ENCODE data around the gene TTLL5. TPM values are rescaled to one million over a fixed set of nuclear protein-coding genes. Genes with fewer than 3 reads are reported as not detected.
A peak's percentile ranks its signal among the peaks of the same experiment; 100 is the strongest.

The TTLL5 gene
- total RNA-seq, 1 donor from 2014 or later: 43.1 TPM

- H3K36me3 Mint-ChIP-seq (ENCODE audit: unreplicated experiment): no peaks in the 10 kb centered on the region
- H3K4me1 Mint-ChIP-seq (ENCODE audit: low read depth, unreplicated experiment): peaks cover 8% of the 10 kb centered on the region
- TF ChIP-seq, protein P1, sequence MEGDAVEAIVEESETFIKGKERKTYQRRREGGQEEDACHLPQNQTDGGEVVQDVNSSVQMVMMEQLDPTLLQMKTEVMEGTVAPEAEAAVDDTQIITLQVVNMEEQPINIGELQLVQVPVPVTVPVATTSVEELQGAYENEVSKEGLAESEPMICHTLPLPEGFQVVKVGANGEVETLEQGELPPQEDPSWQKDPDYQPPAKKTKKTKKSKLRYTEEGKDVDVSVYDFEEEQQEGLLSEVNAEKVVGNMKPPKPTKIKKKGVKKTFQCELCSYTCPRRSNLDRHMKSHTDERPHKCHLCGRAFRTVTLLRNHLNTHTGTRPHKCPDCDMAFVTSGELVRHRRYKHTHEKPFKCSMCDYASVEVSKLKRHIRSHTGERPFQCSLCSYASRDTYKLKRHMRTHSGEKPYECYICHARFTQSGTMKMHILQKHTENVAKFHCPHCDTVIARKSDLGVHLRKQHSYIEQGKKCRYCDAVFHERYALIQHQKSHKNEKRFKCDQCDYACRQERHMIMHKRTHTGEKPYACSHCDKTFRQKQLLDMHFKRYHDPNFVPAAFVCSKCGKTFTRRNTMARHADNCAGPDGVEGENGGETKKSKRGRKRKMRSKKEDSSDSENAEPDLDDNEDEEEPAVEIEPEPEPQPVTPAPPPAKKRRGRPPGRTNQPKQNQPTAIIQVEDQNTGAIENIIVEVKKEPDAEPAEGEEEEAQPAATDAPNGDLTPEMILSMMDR (IDR thresholded peaks at IDR 0.05; ENCODE audit: partially characterized antibody, unreplicated experiment): no peak
- no peak for DNase-seq
- H3K27me3 Mint-ChIP-seq (ENCODE audit: unreplicated experiment): no peaks in the 10 kb centered on the region
- no peak overlapping the region for H3K4me3 Mint-ChIP-seq (ENCODE audit: unreplicated experiment)
- no peaks in the 10 kb centered on the region for H3K9me3 Mint-ChIP-seq (ENCODE audit: unreplicated experiment)
- no peak overlapping the region for H3K27ac Mint-ChIP-seq (ENCODE audit: unreplicated experiment)
Observed at GRCh38 chr14:75944607-75945241, 283.7 kb downstream of the TTLL5 start.

- Mint-ChIP-seq H3K27me3 (ENCODE audit: unreplicated experiment) (no peaks in the 10 kb centered on the region), H3K36me3 (ENCODE audit: unreplicated experiment) (no peaks in the 10 kb centered on the region), H3K27ac (ENCODE audit: unreplicated experiment) (no peak overlapping the region), H3K4me1 (ENCODE audit: low read depth, unreplicated experiment) (no peaks in the 10 kb centered on the region), H3K4me3 (ENCODE audit: unreplicated experiment) (no peak overlapping the region), H3K9me3 (ENCODE audit: unreplicated experiment) (no peaks in the 10 kb centered on the region)
- no peak for DNase-seq
- TF ChIP-seq, protein P1 (IDR thresholded peaks at IDR 0.05; ENCODE audit: partially characterized antibody, unreplicated experiment): no peak
Observed at GRCh38 chr14:75946785-75947184, 285.7 kb downstream of the TTLL5 start.

GRCh38 chr14:75952489-75952888 lies 291.4 kb downstream of the TTLL5 start:
- Mint-ChIP-seq H3K9me3 (ENCODE audit: unreplicated experiment) (peaks cover 4% of the 10 kb centered on the region), H3K27ac (ENCODE audit: unreplicated experiment) (no peak overlapping the region), H3K4me1 (ENCODE audit: low read depth, unreplicated experiment) (peaks cover 15% of the 10 kb centered on the region), H3K36me3 (ENCODE audit: unreplicated experiment) (peaks cover 4% of the 10 kb centered on the region), H3K27me3 (ENCODE audit: unreplicated experiment) (no peaks in the 10 kb centered on the region), H3K4me3 (ENCODE audit: unreplicated experiment) (no peak overlapping the region)
- TF ChIP-seq, protein P1 (IDR thresholded peaks at IDR 0.05; ENCODE audit: partially characterized antibody, unreplicated experiment): no peak
- no peak for DNase-seq

DNA sequence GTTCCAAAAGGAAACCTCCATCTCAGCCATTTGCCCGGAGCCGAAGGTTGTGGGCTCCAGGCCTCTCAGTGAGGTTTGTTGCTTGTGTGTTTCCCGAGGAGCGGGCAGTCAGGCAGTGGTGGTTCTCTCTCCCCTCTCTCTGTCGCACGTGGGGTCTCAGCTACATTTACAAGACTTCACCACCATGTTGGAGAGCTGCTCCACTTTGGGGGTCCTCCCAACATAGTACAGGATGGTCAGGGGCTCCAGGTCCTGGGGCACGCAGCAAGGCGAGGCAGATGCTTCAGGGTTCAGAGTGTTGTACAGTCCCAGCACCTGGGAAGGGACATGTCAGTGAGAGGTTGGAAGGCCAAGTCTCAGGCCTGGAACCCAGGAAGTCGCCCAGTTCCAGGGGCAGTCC lies 298.0 kb downstream of the TTLL5 start:
- DNase-seq: no peak
- Mint-ChIP-seq H3K27ac (ENCODE audit: unreplicated experiment) (no peak overlapping the region), H3K36me3 (ENCODE audit: unreplicated experiment) (peaks cover 6% of the 10 kb centered on the region), H3K27me3 (ENCODE audit: unreplicated experiment) (peaks cover 4% of the 10 kb centered on the region), H3K4me3 (ENCODE audit: unreplicated experiment) (no peak overlapping the region), H3K9me3 (ENCODE audit: unreplicated experiment) (peaks cover 22% of the 10 kb centered on the region), H3K4me1 (ENCODE audit: low read depth, unreplicated experiment) (peaks cover 46% of the 10 kb centered on the region)
- TF ChIP-seq, protein P1 (IDR thresholded peaks at IDR 0.05; ENCODE audit: partially characterized antibody, unreplicated experiment): no peak

DNA sequence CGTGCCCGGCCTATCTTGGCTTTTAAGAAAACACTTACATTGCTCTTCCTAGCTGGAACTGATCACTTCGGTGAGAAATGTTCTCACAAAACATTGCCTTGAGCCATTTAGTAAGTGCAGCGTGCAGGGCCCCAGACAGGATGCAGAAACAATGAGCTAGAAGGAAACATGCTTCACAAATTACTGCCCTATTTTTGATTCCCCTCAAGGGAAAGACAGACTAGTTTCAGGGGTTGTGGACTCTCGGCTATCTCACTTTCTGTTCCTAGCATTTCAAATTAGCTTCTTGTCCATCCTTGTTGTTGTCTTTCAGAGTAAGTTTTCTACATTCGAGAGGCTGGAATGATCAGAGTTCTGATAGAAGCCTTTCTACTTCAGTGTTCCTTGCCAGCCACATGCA lies 299.2 kb downstream of the TTLL5 start:
- TF ChIP-seq, protein P1 (IDR thresholded peaks at IDR 0.05; ENCODE audit: partially characterized antibody, unreplicated experiment): no peak
- Mint-ChIP-seq H3K27me3 (ENCODE audit: unreplicated experiment) (peaks cover 4% of the 10 kb centered on the region), H3K9me3 (ENCODE audit: unreplicated experiment) (peaks cover 22% of the 10 kb centered on the region), H3K27ac (ENCODE audit: unreplicated experiment) (peak overlapping the region; percentile 16), H3K4me1 (ENCODE audit: low read depth, unreplicated experiment) (peaks cover 47% of the 10 kb centered on the region), H3K4me3 (ENCODE audit: unreplicated experiment) (no peak overlapping the region), H3K36me3 (ENCODE audit: unreplicated experiment) (peaks cover 6% of the 10 kb centered on the region)
- DNase-seq: no peak
